KMS-11 (cell line): ENCODE results near the gene RPUSD2.

Experiments used
- H2AFZ ChIP-seq: fragments of 200-600 bp; sonication (generic); 2 replicates; pipeline ENCODE4 v1.6.1; 2016; ENCODE audit warnings: antibody characterized with exemption, mixed run types, low read depth
- H3K27ac ChIP-seq: fragments of 200-600 bp; sonication (generic); 2 replicates; pipeline ENCODE4 v1.6.1; 2016; ENCODE audit warnings: mild to moderate bottlenecking, mixed run types
- H3K27me3 ChIP-seq: fragments of 200-600 bp; sonication (generic); 2 replicates; pipeline ENCODE4 v1.6.1; 2017; ENCODE audit warnings: mild to moderate bottlenecking, low read depth, mixed run types, moderate library complexity; ENCODE audit not compliant: insufficient read depth
- H3K36me3 ChIP-seq: fragments of 200-600 bp; sonication (generic); 2 replicates; pipeline ENCODE4 v1.6.1; 2017; ENCODE audit warnings: mild to moderate bottlenecking, mixed run types; ENCODE audit not compliant: insufficient read depth
- H3K4me1 ChIP-seq: fragments of 200-600 bp; sonication (generic); 2 replicates; pipeline ENCODE4 v1.6.1; 2016; ENCODE audit warnings: mild to moderate bottlenecking, low read depth, mixed run types; ENCODE audit not compliant: poor library complexity, severe bottlenecking
- H3K4me2 ChIP-seq: fragments of 200-600 bp; sonication (generic); 2 replicates; pipeline ENCODE4 v1.7.0; 2016; ENCODE audit warnings: mild to moderate bottlenecking, mixed run types
- H3K4me3 ChIP-seq: fragments of 200-600 bp; sonication (generic); IDR thresholded peaks from 2 replicates; pipeline ENCODE4 v1.6.1; 2017; ENCODE audit warnings: low read depth, low read length, mixed read lengths; ENCODE audit not compliant: insufficient read depth
- H3K79me2 ChIP-seq: fragments of 200-600 bp; sonication (generic); 2 replicates; pipeline ENCODE4 v1.6.1; 2016; ENCODE audit warnings: low read depth, mixed run types; ENCODE audit not compliant: insufficient read depth
- H3K9ac ChIP-seq: fragments of 200-600 bp; sonication (generic); 2 replicates; pipeline ENCODE4 v1.6.1; 2016; ENCODE audit warnings: mild to moderate bottlenecking, mixed run types
- H4K20me1 ChIP-seq: fragments of 200-600 bp; sonication (generic); 2 replicates; pipeline ENCODE4 v1.6.1; 2016; ENCODE audit warnings: mild to moderate bottlenecking, mixed run types; ENCODE audit not compliant: insufficient read depth
- TF ChIP-seq, protein P1 (sequence below): fragments of 200-600 bp; sonication (generic); conservative IDR thresholded peaks from 2 replicates; pipeline ENCODE4 v1.6.1; 2017; ENCODE audit warnings: low read depth, mild to moderate bottlenecking, antibody characterized with exemption, low read length, moderate library complexity, mixed read lengths

The RPUSD2 gene

GRCh38 chr15:40549894-40550293, 19.2 kb upstream of the RPUSD2 start:
- H3K4me3 ChIP-seq: no peak overlapping the region

DNA sequence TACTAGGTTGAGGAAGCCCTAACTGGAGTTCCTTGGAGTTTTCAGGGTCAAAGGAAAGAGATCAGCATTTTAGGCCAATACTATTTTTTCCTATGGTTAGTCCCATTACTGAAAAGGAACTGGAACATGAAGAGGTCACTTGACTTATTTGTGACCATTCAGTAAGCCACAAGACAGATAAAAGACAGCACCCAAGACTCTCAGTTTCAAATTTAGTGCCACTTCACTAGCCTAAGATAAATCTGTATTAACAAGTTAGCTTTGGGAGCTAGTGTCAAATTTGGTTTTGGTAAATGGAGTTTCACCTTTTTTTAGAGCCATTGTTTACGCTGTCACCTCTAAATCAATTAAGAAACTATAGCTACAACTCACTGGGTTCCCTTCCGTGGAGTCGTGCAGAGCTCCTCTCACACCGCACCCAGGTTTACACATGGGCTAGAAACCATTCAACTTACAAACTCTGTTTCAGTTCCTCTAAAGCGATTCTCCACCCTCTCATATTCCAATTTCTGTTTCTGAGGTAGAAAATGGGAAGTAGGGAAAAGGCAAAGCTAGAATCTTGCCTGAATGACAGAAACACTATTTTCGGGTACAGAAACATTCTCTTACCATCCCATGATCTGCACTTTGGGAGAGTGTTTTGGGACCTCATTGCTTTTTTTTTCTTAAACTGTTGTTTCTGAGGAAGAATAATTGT, 18.6 kb upstream of the RPUSD2 start:
- peak overlapping the region; percentile 37; the same call in 1 of the 2 replicates for H3K27ac ChIP-seq
- no peak overlapping the region for H3K4me3 ChIP-seq
- H3K79me2 ChIP-seq: no peaks in the 10 kb centered on the region
- no peaks in the 10 kb centered on the region for H3K36me3 ChIP-seq
- H4K20me1 ChIP-seq: no peaks in the 10 kb centered on the region
- H3K4me2 ChIP-seq: peak overlapping the region; percentile 32
- no peaks in the 10 kb centered on the region for H3K27me3 ChIP-seq
- H3K9ac ChIP-seq: no peak overlapping the region
- no peak overlapping the region for H2AFZ ChIP-seq
- TF ChIP-seq, protein P1, sequence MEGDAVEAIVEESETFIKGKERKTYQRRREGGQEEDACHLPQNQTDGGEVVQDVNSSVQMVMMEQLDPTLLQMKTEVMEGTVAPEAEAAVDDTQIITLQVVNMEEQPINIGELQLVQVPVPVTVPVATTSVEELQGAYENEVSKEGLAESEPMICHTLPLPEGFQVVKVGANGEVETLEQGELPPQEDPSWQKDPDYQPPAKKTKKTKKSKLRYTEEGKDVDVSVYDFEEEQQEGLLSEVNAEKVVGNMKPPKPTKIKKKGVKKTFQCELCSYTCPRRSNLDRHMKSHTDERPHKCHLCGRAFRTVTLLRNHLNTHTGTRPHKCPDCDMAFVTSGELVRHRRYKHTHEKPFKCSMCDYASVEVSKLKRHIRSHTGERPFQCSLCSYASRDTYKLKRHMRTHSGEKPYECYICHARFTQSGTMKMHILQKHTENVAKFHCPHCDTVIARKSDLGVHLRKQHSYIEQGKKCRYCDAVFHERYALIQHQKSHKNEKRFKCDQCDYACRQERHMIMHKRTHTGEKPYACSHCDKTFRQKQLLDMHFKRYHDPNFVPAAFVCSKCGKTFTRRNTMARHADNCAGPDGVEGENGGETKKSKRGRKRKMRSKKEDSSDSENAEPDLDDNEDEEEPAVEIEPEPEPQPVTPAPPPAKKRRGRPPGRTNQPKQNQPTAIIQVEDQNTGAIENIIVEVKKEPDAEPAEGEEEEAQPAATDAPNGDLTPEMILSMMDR: no peak
- peaks cover 57% of the 10 kb centered on the region for H3K4me1 ChIP-seq

More at GRCh38 chr15:40549894-40550293, 19.2 kb upstream of the RPUSD2 start:
- peak overlapping the region; percentile 32 for H3K4me2 ChIP-seq
- H3K36me3 ChIP-seq: no peaks in the 10 kb centered on the region
- H3K27me3 ChIP-seq: no peaks in the 10 kb centered on the region
- no peaks in the 10 kb centered on the region for H4K20me1 ChIP-seq
- TF ChIP-seq, protein P1: no peak
- no peaks in the 10 kb centered on the region for H3K79me2 ChIP-seq
- H3K27ac ChIP-seq: peak overlapping the region; percentile 37; the same call in 1 of the 2 replicates
- no peak overlapping the region for H3K9ac ChIP-seq
- H2AFZ ChIP-seq: no peak overlapping the region
- H3K4me1 ChIP-seq: peaks cover 57% of the 10 kb centered on the region

DNA sequence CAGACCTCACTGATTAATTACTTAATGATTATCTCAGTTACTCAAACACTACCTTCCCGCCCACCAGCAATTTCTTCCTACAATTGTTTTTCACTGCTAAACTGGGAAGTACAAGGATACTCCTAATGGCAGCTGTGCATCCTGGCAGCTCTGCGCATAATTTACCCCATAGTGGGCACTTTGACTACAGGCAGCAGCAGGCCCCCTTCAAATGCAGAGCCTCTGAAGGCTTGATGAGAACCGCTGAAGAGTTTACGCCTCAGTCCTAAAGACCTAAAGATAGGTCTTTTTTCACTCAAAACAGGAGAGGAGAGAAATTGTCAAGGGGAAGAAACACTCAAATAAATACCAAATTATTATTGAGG, 15.0 kb upstream of the RPUSD2 start:
- Histone ChIP-seq H3K9ac (no peak overlapping the region), H3K4me2 (no peak overlapping the region), H3K27me3 (no peaks in the 10 kb centered on the region), H3K36me3 (no peaks in the 10 kb centered on the region), H3K4me3 (no peak overlapping the region), H3K79me2 (no peaks in the 10 kb centered on the region), H3K27ac (no peak overlapping the region), H3K4me1 (peaks cover 38% of the 10 kb centered on the region), H2AFZ (no peak overlapping the region), H4K20me1 (no peaks in the 10 kb centered on the region)
- TF ChIP-seq, protein P1: no peak

- no peak overlapping the region for H3K27ac ChIP-seq
- H3K9ac ChIP-seq: no peak overlapping the region
- no peak overlapping the region for H3K4me2 ChIP-seq
- H3K27me3 ChIP-seq: no peaks in the 10 kb centered on the region
- H4K20me1 ChIP-seq: no peaks in the 10 kb centered on the region
- TF ChIP-seq, protein P1: no peak
- H3K79me2 ChIP-seq: peaks cover 4% of the 10 kb centered on the region; the same call in 1 of the 2 replicates
- H3K4me3 ChIP-seq: no peak overlapping the region
- peaks cover 21% of the 10 kb centered on the region for H3K4me1 ChIP-seq
- no peaks in the 10 kb centered on the region for H3K36me3 ChIP-seq
- H2AFZ ChIP-seq: no peak overlapping the region
Measured at GRCh38 chr15:40555876-40556275, 13.2 kb upstream of the RPUSD2 start.
